Measurements from ENCODE around the gene PPP6R2. TPM values are rescaled to one million over a fixed set of nuclear protein-coding genes. Genes with fewer than 3 reads are reported as not detected.

Gene PPP6R2
- total RNA-seq, 1 experiment from 2014 or later = 49.2 TPM

- H3K9me3 ChIP-seq (ENCODE audit: insufficient read depth, low read depth) = no peaks in the 10 kb centered on the region
These were observed 17.5 kb upstream of the PPP6R2 start for GRCh38 chr22:50325444-50326224.

GRCh38 chr22:50326225-50326955 is 16.7 kb upstream of the PPP6R2 start:
- H3K9me2 ChIP-seq (ENCODE audit: insufficient read depth) = no peaks in the 10 kb centered on the region
- POLR2A ChIA-PET (ENCODE audit: unreplicated experiment) = no interaction called here
- H3K4me3 ChIP-seq = peak overlapping the region; percentile 92
- intact Hi-C loops (cut with micrococcal nuclease; ENCODE audit: unreplicated experiment) = loop anchor here (1.0 to 2.0 kb wide), 3 partner anchors 33 to 82 kb away; partner anchors contain the start of gene TUBGCP6
- peak overlapping the region; percentile 98 for H3K4me2 ChIP-seq
- H3K4me1 ChIP-seq (replicated peaks; ENCODE audit: insufficient read depth) = peaks cover 30% of the 10 kb centered on the region
- peak overlapping the region; percentile 76 for H2AFZ ChIP-seq
- CTCF ChIA-PET = no interaction called here
- peaks cover 11% of the 10 kb centered on the region for H3K79me2 ChIP-seq (ENCODE audit: low read depth)
- H3F3A ChIP-seq (ENCODE audit: insufficient read depth, low read depth) = peaks cover 31% of the 10 kb centered on the region; the same call in 1 of the 2 replicates
- no peak for TF ChIP-seq CTCF (conservative IDR thresholded peaks at IDR 0.05)
- no peak for TF ChIP-seq EZH2 (IDR thresholded peaks at IDR 0.05; ENCODE audit: low read depth)
- H4K20me1 ChIP-seq (ENCODE audit: insufficient read depth) = 0 out of 2 replicates have a peak, but pooled peaks cover 3% of the 10 kb centered on the region
- DNase-seq = no peak
- H3K27me3 ChIP-seq (ENCODE audit: insufficient read depth, low read depth) = no peaks in the 10 kb centered on the region
- no peaks in the 10 kb centered on the region for H3K9me3 ChIP-seq (ENCODE audit: insufficient read depth, low read depth)
- BruUV-seq (replicated peaks) = no TSS peak
- no peaks in the 10 kb centered on the region for H3K36me3 ChIP-seq (ENCODE audit: low read depth)
- H3K27ac ChIP-seq = no peak overlapping the region

More at GRCh38 chr22:50325444-50326224, 17.5 kb upstream of the PPP6R2 start:
- TSS peak; percentile 36 for BruUV-seq (replicated peaks)
- peak overlapping the region; percentile 92 for H3K4me3 ChIP-seq
- no peaks in the 10 kb centered on the region for H3K36me3 ChIP-seq (ENCODE audit: low read depth)
- TF ChIP-seq CTCF (conservative IDR thresholded peaks at IDR 0.05) (no peak), EZH2 (IDR thresholded peaks at IDR 0.05; ENCODE audit: low read depth) (no peak)
- peaks cover 11% of the 10 kb centered on the region for H3K79me2 ChIP-seq (ENCODE audit: low read depth)
- H3K27me3 ChIP-seq (ENCODE audit: insufficient read depth, low read depth) = no peaks in the 10 kb centered on the region
- H2AFZ ChIP-seq = no peak overlapping the region
- ChIA-PET POLR2A (ENCODE audit: unreplicated experiment) (no interaction called here), CTCF (interaction anchor here (0.6 kb wide), 1 partner anchor 22 kb away, joined by 3 read pairs; no protein-coding TSS in a partner anchor)
- H3F3A ChIP-seq (ENCODE audit: insufficient read depth, low read depth) = peaks cover 23% of the 10 kb centered on the region; the same call in 1 of the 2 replicates
- intact Hi-C loops (cut with micrococcal nuclease; ENCODE audit: unreplicated experiment) = loop anchor here (1.0 to 2.0 kb wide), 3 partner anchors 32 to 81 kb away; partner anchors contain the start of gene TUBGCP6
- no peaks in the 10 kb centered on the region for H3K9me2 ChIP-seq (ENCODE audit: insufficient read depth)
- H4K20me1 ChIP-seq (ENCODE audit: insufficient read depth) = 0 out of 2 replicates have a peak, but pooled peaks cover 3% of the 10 kb centered on the region
- peak overlapping the region; percentile 98 for H3K4me2 ChIP-seq
- peaks cover 22% of the 10 kb centered on the region for H3K4me1 ChIP-seq (replicated peaks; ENCODE audit: insufficient read depth)
- H3K27ac ChIP-seq = no peak overlapping the region
- DNase-seq = no peak

GRCh38 chr22:50326956-50327710 is 16.0 kb upstream of the PPP6R2 start, which contains the start of gene DENND6B:
Gene DENND6B, minus strand, starts transcription at chr22:50327012. Its CDS starts 24 bp downstream, at chr22:50326988.
- POLR2A ChIA-PET (ENCODE audit: unreplicated experiment) = no interaction called here
- peak within 1 kb of the TSS; percentile 94 for H2AFZ ChIP-seq

More at GRCh38 chr22:50326956-50327710, 16.0 kb upstream of the PPP6R2 start, which contains the start of gene DENND6B:
- Histone ChIP-seq H3K4me1 (replicated peaks; ENCODE audit: insufficient read depth) (peaks cover 33% of the 10 kb centered on the region), H3F3A (ENCODE audit: insufficient read depth, low read depth) (peaks cover 36% of the 10 kb centered on the region; the same call in 1 of the 2 replicates), H3K36me3 (ENCODE audit: low read depth) (no peaks in the 10 kb centered on the region), H3K4me3 (peak within 1 kb of the TSS; percentile 92), H3K79me2 (ENCODE audit: low read depth) (peaks cover 11% of the 10 kb centered on the region), H3K4me2 (peak within 1 kb of the TSS; percentile 98), H3K27me3 (ENCODE audit: insufficient read depth, low read depth) (no peaks in the 10 kb centered on the region), H3K9me3 (ENCODE audit: insufficient read depth, low read depth) (no peaks in the 10 kb centered on the region), H3K9me2 (ENCODE audit: insufficient read depth) (no peaks in the 10 kb centered on the region), H3K27ac (peak within 1 kb of the TSS; percentile 46), H4K20me1 (ENCODE audit: insufficient read depth) (0 out of 2 replicates have a peak, but pooled peaks cover 2% of the 10 kb centered on the region)
- peak; percentile 62 to 80 for DNase-seq
- TF ChIP-seq EZH2 (IDR thresholded peaks at IDR 0.05; ENCODE audit: low read depth) (no peak), CTCF (conservative IDR thresholded peaks at IDR 0.05) (peak; percentile 61)
- CTCF ChIA-PET = no interaction called here
- BruUV-seq (replicated peaks) = no TSS peak
- intact Hi-C loops (cut with micrococcal nuclease; ENCODE audit: unreplicated experiment) = loop anchor here (1.0 to 2.0 kb wide), 3 partner anchors 34 to 82 kb away; partner anchors contain the start of gene TUBGCP6
